HL-60 (cell line): ENCODE data around the gene CRYBA4.
"Not testable (repeated sequence)": the region's sequence is repeated elsewhere in the genome, so short reads cannot be mapped to it uniquely, and the experiment has no call there.

Source experiments
- DNase-seq, 2 experiments: peaks; one replicate each; pipeline ENCODE4 v3.0.0-alpha.2; 2010 to 2020; ENCODE audit warnings: low read depth in 1 of 2, low spot score in 1 of 2
- H3K27ac ChIP-seq: fragments of 250-450 bp; sonication (Bioruptor Pico); replicated peaks from 2 replicates; pipeline ENCODE4 v1.5.1; 2020; ENCODE audit warnings: mild to moderate bottlenecking, moderate library complexity
- H3K27me3 ChIP-seq: fragments of 250-450 bp; sonication (Bioruptor Pico); 2 replicates; pipeline ENCODE4 v1.5.1; 2021; ENCODE audit warnings: mild to moderate bottlenecking, moderate library complexity; ENCODE audit not compliant: insufficient read depth, poor library complexity, severe bottlenecking
- H3K4me3 ChIP-seq: replicated peaks from 2 replicates; pipeline ENCODE4 v1.5.1; 2011; ENCODE audit warnings: mild to moderate bottlenecking, control low read depth, low read length; ENCODE audit not compliant: insufficient read depth
- GABPA ChIP-seq: IDR thresholded peaks from 2 replicates; pipeline ENCODE4 v1.6.1; 2012; ENCODE audit warnings: low read depth
- POLR2AphosphoS5 ChIP-seq: IDR thresholded peaks from 2 replicates; pipeline ENCODE4 v1.6.1; 2012; ENCODE audit warnings: low read depth
- SPI1 ChIP-seq: IDR thresholded peaks from 2 replicates; pipeline ENCODE4 v1.6.1; 2012; ENCODE audit warnings: low read depth, mild to moderate bottlenecking, borderline replicate concordance
- TF ChIP-seq, protein P1 (sequence below): IDR thresholded peaks from one replicate; pipeline ENCODE4 v1.5.1; 2011; ENCODE audit warnings: low read length, control low read depth, inconsistent platforms; ENCODE audit not compliant: insufficient read depth
- TF ChIP-seq, protein P2 (sequence below): IDR thresholded peaks from 2 replicates; pipeline ENCODE4 v1.6.1; 2012; ENCODE audit warnings: low read depth; ENCODE audit not compliant: insufficient replicate concordance

CRYBA4 gene

GRCh38 chr22:26610072-26610958 lies 11.4 kb upstream of the CRYBA4 start:
- Histone ChIP-seq H3K4me3 (no peak overlapping the region), H3K27me3 (no peaks in the 10 kb centered on the region), H3K27ac (no peak overlapping the region)
- DNase-seq, result no peak
- TF ChIP-seq GABPA, result no peak
- TF ChIP-seq SPI1, result no peak
- TF ChIP-seq, protein P1, sequence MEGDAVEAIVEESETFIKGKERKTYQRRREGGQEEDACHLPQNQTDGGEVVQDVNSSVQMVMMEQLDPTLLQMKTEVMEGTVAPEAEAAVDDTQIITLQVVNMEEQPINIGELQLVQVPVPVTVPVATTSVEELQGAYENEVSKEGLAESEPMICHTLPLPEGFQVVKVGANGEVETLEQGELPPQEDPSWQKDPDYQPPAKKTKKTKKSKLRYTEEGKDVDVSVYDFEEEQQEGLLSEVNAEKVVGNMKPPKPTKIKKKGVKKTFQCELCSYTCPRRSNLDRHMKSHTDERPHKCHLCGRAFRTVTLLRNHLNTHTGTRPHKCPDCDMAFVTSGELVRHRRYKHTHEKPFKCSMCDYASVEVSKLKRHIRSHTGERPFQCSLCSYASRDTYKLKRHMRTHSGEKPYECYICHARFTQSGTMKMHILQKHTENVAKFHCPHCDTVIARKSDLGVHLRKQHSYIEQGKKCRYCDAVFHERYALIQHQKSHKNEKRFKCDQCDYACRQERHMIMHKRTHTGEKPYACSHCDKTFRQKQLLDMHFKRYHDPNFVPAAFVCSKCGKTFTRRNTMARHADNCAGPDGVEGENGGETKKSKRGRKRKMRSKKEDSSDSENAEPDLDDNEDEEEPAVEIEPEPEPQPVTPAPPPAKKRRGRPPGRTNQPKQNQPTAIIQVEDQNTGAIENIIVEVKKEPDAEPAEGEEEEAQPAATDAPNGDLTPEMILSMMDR, result no peak
- no peak for TF ChIP-seq POLR2AphosphoS5
- TF ChIP-seq, protein P2, sequence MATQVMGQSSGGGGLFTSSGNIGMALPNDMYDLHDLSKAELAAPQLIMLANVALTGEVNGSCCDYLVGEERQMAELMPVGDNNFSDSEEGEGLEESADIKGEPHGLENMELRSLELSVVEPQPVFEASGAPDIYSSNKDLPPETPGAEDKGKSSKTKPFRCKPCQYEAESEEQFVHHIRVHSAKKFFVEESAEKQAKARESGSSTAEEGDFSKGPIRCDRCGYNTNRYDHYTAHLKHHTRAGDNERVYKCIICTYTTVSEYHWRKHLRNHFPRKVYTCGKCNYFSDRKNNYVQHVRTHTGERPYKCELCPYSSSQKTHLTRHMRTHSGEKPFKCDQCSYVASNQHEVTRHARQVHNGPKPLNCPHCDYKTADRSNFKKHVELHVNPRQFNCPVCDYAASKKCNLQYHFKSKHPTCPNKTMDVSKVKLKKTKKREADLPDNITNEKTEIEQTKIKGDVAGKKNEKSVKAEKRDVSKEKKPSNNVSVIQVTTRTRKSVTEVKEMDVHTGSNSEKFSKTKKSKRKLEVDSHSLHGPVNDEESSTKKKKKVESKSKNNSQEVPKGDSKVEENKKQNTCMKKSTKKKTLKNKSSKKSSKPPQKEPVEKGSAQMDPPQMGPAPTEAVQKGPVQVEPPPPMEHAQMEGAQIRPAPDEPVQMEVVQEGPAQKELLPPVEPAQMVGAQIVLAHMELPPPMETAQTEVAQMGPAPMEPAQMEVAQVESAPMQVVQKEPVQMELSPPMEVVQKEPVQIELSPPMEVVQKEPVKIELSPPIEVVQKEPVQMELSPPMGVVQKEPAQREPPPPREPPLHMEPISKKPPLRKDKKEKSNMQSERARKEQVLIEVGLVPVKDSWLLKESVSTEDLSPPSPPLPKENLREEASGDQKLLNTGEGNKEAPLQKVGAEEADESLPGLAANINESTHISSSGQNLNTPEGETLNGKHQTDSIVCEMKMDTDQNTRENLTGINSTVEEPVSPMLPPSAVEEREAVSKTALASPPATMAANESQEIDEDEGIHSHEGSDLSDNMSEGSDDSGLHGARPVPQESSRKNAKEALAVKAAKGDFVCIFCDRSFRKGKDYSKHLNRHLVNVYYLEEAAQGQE, result no peak

- no peak overlapping the region for H3K4me3 ChIP-seq
- DNase-seq, result no peak
- no peak for TF ChIP-seq GABPA
- no peak for TF ChIP-seq SPI1
- TF ChIP-seq, protein P1, result no peak
- no peak for TF ChIP-seq POLR2AphosphoS5
- TF ChIP-seq, protein P2, result no peak
- no peaks in the 10 kb centered on the region for H3K27me3 ChIP-seq
- no peak overlapping the region for H3K27ac ChIP-seq
These were observed 10.8 kb upstream of the CRYBA4 start for GRCh38 chr22:26610996-26611395.

DNA sequence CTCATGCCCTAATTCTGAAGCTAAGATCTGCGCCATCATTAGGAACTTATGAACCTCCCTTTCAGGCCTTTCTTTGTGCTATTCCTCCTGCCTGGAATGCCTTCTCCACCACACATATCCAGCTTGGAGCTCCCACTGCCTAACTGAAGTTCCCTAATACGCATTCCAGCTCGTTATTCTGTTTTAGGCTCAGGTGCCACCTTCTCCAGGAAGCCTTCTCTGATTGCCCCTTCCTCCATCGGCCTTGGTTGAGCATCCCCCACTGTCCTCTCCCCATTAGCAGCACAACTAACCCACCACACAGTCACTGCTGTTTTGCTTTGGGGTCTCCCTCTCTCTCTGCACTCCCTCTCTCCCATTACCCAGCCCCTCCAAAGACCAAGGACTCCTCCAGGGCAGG lies 9.1 kb upstream of the CRYBA4 start:
- Histone ChIP-seq H3K27me3 (no peaks in the 10 kb centered on the region), H3K4me3 (no peak overlapping the region), H3K27ac (no peak overlapping the region)
- TF ChIP-seq GABPA, result no peak
- no peak for TF ChIP-seq SPI1
- DNase-seq, result no peak

GRCh38 chr22:26613753-26614152 lies 8.0 kb upstream of the CRYBA4 start:
- H3K4me3 ChIP-seq, H3K27me3 ChIP-seq, DNase-seq, H3K27ac ChIP-seq: not testable (repeated sequence)

DNA sequence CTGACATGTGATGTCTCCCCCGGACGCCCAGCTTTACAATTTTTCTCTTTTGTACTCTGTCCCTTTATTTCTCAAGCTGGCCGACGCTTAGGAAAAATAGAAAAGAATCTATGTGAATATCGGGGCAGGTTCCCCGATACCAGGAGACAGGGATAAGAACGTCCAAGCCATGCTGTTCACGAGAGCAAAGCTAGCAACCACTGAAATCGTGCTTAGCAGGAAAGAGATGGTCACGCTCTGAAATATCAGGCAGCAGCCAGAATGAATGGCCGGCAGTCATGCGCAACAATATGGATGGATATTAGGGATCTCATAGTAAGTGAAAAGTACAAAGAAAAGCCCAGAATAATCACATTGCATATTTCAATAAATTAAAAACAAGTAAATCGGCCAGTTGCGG lies 7.4 kb upstream of the CRYBA4 start:
- no peak overlapping the region for H3K4me3 ChIP-seq
- no peak overlapping the region for H3K27ac ChIP-seq
- H3K27me3 ChIP-seq, result no peaks in the 10 kb centered on the region
- no peak for DNase-seq
- TF ChIP-seq, protein P1, result no peak
- TF ChIP-seq SPI1, result no peak
- TF ChIP-seq, protein P2, result no peak
- TF ChIP-seq POLR2AphosphoS5, result no peak
- TF ChIP-seq GABPA, result no peak
